H1 (cell line): ENCODE results near the gene STK32C. TPM values are rescaled to one million over a fixed set of nuclear protein-coding genes. Genes with fewer than 3 reads are reported as not detected.

Source experiments
- CTCF ChIA-PET: fragments of 300-600 bp; sonication (Branson Sonifier 250); formaldehyde crosslinking; loops from one replicate; lab custom pipeline; 2021; ENCODE audit not compliant: partially characterized antibody; lab: Charles Lee
- POLR2A ChIA-PET: fragments of 300-600 bp; sonication (Branson Sonifier 250); formaldehyde crosslinking; loops from one replicate; lab custom pipeline; 2021; ENCODE audit warnings: inconsistent platforms; ENCODE audit not compliant: partially characterized antibody; lab: Charles Lee
- DNase-seq, 2 experiments: peaks; one replicate each; pipeline versions ENCODE4 v3.0.0 to v3.0.0-alpha.2; 2010 to 2022; ENCODE audit warnings: low spot score in 2 of 2, low read depth in 1 of 2, mixed read lengths in 1 of 2
- FAIRE-seq: peaks from 2 replicates; lab custom pipeline; 2011; peaks lifted over from hg19 to GRCh38; lab: Jason Lieb, UNC
- H2AFZ ChIP-seq: 2 replicates; pipeline ENCODE4 v1.8.1; 2012; ENCODE audit warnings: low read length, inconsistent platforms
- H2AK5ac ChIP-seq: 2 replicates; pipeline ENCODE4 v1.6.1; 2013; ENCODE audit warnings: low read depth, low read length
- H2BK120ac ChIP-seq: replicated peaks from 2 replicates; pipeline ENCODE3; 2013; ENCODE audit warnings: low read depth, low read length, inconsistent platforms
- H2BK12ac ChIP-seq: 2 replicates; pipeline ENCODE4 v1.6.1; 2013; ENCODE audit warnings: low read depth, low read length
- H2BK15ac ChIP-seq: 2 replicates; pipeline ENCODE4 v1.6.1; 2013; ENCODE audit warnings: low read length
- H2BK20ac ChIP-seq: 2 replicates; pipeline ENCODE4 v1.6.1; 2013; ENCODE audit warnings: low read length
- H2BK5ac ChIP-seq: 2 replicates; pipeline ENCODE4 v1.6.1; 2013; ENCODE audit warnings: low read depth, low read length
- H3K14ac ChIP-seq: 2 replicates; pipeline ENCODE4 v1.6.1; 2013; ENCODE audit warnings: inconsistent platforms; ENCODE audit not compliant: insufficient read length
- H3K18ac ChIP-seq: 2 replicates; pipeline ENCODE4 v1.6.1; 2013; ENCODE audit warnings: low read length; ENCODE audit errors: extremely low read depth
- H3K23ac ChIP-seq: 2 replicates; pipeline ENCODE4 v1.6.1; 2013; ENCODE audit warnings: inconsistent platforms; ENCODE audit not compliant: insufficient read length
- H3K23me2 ChIP-seq: 2 replicates; pipeline ENCODE4 v1.6.1; 2013; ENCODE audit warnings: low read depth, low read length
- H3K27ac ChIP-seq: 2 replicates; pipeline ENCODE4 v1.6.1; 2011; ENCODE audit warnings: low read depth, low read length, inconsistent platforms
- H3K27me3 ChIP-seq, 4 experiments: replicated peaks in 1 of 4; 1 replicate in 1 of 4; 2 replicates in 3 of 4; pipeline versions ENCODE4 v1.6.1 to v1.8.1; 2011 to 2013; ENCODE audit warnings: low read length in 3 of 4, mild to moderate bottlenecking in 3 of 4, inconsistent platforms in 2 of 4, mixed read lengths in 2 of 4, moderate library complexity in 1 of 4; ENCODE audit not compliant: control insufficient read depth in 3 of 4, insufficient read depth in 3 of 4; ENCODE audit errors: extremely low read depth in 1 of 4
- H3K36me3 ChIP-seq, 4 experiments: 2 replicates each; pipeline versions ENCODE4 v1.6.1 to v1.8.1; 2011 to 2013; ENCODE audit warnings: mild to moderate bottlenecking in 4 of 4, low read length in 3 of 4, moderate library complexity in 2 of 4, control low read depth in 1 of 4, inconsistent platforms in 1 of 4; ENCODE audit not compliant: insufficient read depth in 4 of 4, control insufficient read depth in 2 of 4
- H3K4ac ChIP-seq: replicated peaks from 2 replicates; pipeline ENCODE3; 2013; ENCODE audit warnings: low read length, low read depth, mixed read lengths, inconsistent platforms; ENCODE audit not compliant: insufficient read length
- H3K4me1 ChIP-seq, 4 experiments: replicated peaks in 1 of 4; 1 replicate in 1 of 4; 2 replicates in 3 of 4; pipeline versions ENCODE4 v1.6.1 to v1.8.1; 2011 to 2013; ENCODE audit warnings: low read length in 3 of 4, inconsistent platforms in 2 of 4, mixed read lengths in 1 of 4; ENCODE audit not compliant: insufficient read depth in 4 of 4, control insufficient read depth in 3 of 4
- H3K4me2 ChIP-seq, 2 experiments: 2 replicates each; pipeline versions ENCODE4 v1.6.1 to v1.8.1; 2011 to 2013; ENCODE audit warnings: low read depth in 2 of 2, low read length in 2 of 2, control low read depth in 1 of 2, inconsistent platforms in 1 of 2, mild to moderate bottlenecking in 1 of 2; ENCODE audit not compliant: insufficient read depth in 1 of 2
- H3K4me3 ChIP-seq, 4 experiments: fragments of 200-600, 300-600 bp in 1 of 4; sonication (generic), shearing (Covaris generic), sonication (Bioruptor Twin) in 1 of 4; 2 replicates each; pipeline versions ENCODE4 v1.5.1 to v1.8.1; 2011 to 2016; ENCODE audit warnings: low read length in 4 of 4, low read depth in 3 of 4, control low read depth in 2 of 4, inconsistent platforms in 2 of 4, mild to moderate bottlenecking in 2 of 4, mixed read lengths in 1 of 4, moderate library complexity in 1 of 4; ENCODE audit not compliant: insufficient read depth in 2 of 4; ENCODE audit errors: extremely low read depth in 1 of 4
- H3K56ac ChIP-seq: replicated peaks from 2 replicates; pipeline ENCODE3; 2013; ENCODE audit warnings: low read depth, mild to moderate bottlenecking, mixed read lengths, low read length, inconsistent platforms; ENCODE audit not compliant: insufficient read length
- H3K79me1 ChIP-seq: 2 replicates; pipeline ENCODE4 v1.6.1; 2013; ENCODE audit warnings: low read depth, low read length, control low read depth
- H3K79me2 ChIP-seq, 2 experiments: 2 replicates each; pipeline versions ENCODE4 v1.6.1 to v1.8.1; 2012 to 2013; ENCODE audit warnings: low read length in 2 of 2, mild to moderate bottlenecking in 2 of 2, inconsistent platforms in 1 of 2; ENCODE audit not compliant: insufficient read depth in 2 of 2, control insufficient read depth in 1 of 2
- H3K9ac ChIP-seq, 4 experiments: replicated peaks in 1 of 4; 1 replicate in 1 of 4; 2 replicates in 3 of 4; pipeline versions ENCODE4 v1.6.1 to v1.8.1; 2011 to 2013; ENCODE audit warnings: low read depth in 3 of 4, low read length in 3 of 4, control low read depth in 2 of 4, mild to moderate bottlenecking in 2 of 4, moderate library complexity in 2 of 4, inconsistent platforms in 1 of 4; ENCODE audit errors: extremely low read depth in 1 of 4
- H3K9me3 ChIP-seq, 2 experiments: 2 replicates each; pipeline versions ENCODE4 v1.6.1 to v1.8.1; 2012 to 2013; ENCODE audit warnings: mild to moderate bottlenecking in 2 of 2, moderate library complexity in 2 of 2, control low read depth in 1 of 2, inconsistent platforms in 1 of 2, low read depth in 1 of 2, low read length in 1 of 2, mixed read lengths in 1 of 2; ENCODE audit not compliant: insufficient read depth in 2 of 2
- H4K20me1 ChIP-seq, 2 experiments: replicated peaks in 1 of 2; 2 replicates each; pipeline versions ENCODE3 to v1.8.1; 2011 to 2013; ENCODE audit warnings: inconsistent platforms in 2 of 2, low read length in 2 of 2, mild to moderate bottlenecking in 1 of 2; ENCODE audit not compliant: insufficient read depth in 2 of 2, control insufficient read depth in 1 of 2
- H4K5ac ChIP-seq: 2 replicates; pipeline ENCODE4 v1.6.1; 2013; ENCODE audit warnings: low read length, low read depth, mixed read lengths, inconsistent platforms; ENCODE audit not compliant: insufficient read length
- H4K8ac ChIP-seq: 2 replicates; pipeline ENCODE4 v1.8.0; 2013; ENCODE audit warnings: mild to moderate bottlenecking, moderate library complexity, low read length, inconsistent platforms; ENCODE audit not compliant: insufficient read depth; ENCODE audit errors: extremely low read depth
- H4K91ac ChIP-seq: replicated peaks from 2 replicates; pipeline ENCODE3; 2013; ENCODE audit warnings: low read length, mixed read lengths, inconsistent platforms; ENCODE audit not compliant: insufficient read length
- RBBP5 ChIP-seq: IDR thresholded peaks from 2 replicates; pipeline ENCODE4 v1.7.1; 2012; ENCODE audit warnings: low read depth, mild to moderate bottlenecking, inconsistent platforms, low read length, moderate library complexity, borderline replicate concordance
- SP4 ChIP-seq: IDR thresholded peaks from 2 replicates; pipeline ENCODE4 v1.6.1; 2012; ENCODE audit warnings: low read length, inconsistent platforms
- SUZ12 ChIP-seq: fragments of 200-600 bp; sonication (generic); IDR thresholded peaks from 2 replicates; pipeline ENCODE4 v1.6.1; 2012; ENCODE audit warnings: mild to moderate bottlenecking, inconsistent platforms, low read length, moderate library complexity, mixed read lengths
- WGBS, 2 experiments: shearing (Covaris generic) in 1 of 2; methylation state at CpG; one replicate each; pipeline versions ENCODE4 v1.1.6 to v1.1.7; 2013 to 2015; ENCODE audit warnings: low lambda C conversion rate in 2 of 2, mixed read lengths in 2 of 2, inconsistent platforms in 1 of 2, low coverage in 1 of 2, missing lambda C conversion rate in 1 of 2; ENCODE audit not compliant: insufficient replicate concordance in 2 of 2, insufficient coverage in 1 of 2, insufficient read length in 1 of 2; ENCODE audit errors: extremely low coverage in 1 of 2, missing lambda C conversion rate in 1 of 2; 5-methylcytosine and 5-hydroxymethylcytosine counted together
- polyA plus RNA-seq, 7 experiments: library from polyadenylated mRNA; depleted of rRNA in 3 of 7; stranded (reverse) in 5 of 7; unstranded in 2 of 7; fragments of >200 nt in 5 of 7; fragments of 200-250 nt in 2 of 7; gene quantifications; 1 replicate in 5 of 7; 2 replicates in 1 of 7; 4 replicates in 1 of 7; pipeline versions ENCODE4 v1.2.1 to v1.2.3, GENCODE V29; 2011 to 2013; ENCODE audit warnings: missing spikeins in 2 of 7, mixed read lengths in 2 of 7
- total RNA-seq: library from RNA; stranded (reverse); fragmentation: NEBNext Ultra II Directional; extraction: Animal tissue kit (Norgen Biotek cat#: 25700); gene quantifications from 2 replicates; pipeline ENCODE4 v1.2.1, GENCODE V29; 2021

Gene STK32C
- total and polyA plus RNA-seq, 2 of the 8 experiments (the other 6 are each of a cell fraction or from before 2014, with no cell fraction given) = 10.6 to 15.6 TPM

DNA sequence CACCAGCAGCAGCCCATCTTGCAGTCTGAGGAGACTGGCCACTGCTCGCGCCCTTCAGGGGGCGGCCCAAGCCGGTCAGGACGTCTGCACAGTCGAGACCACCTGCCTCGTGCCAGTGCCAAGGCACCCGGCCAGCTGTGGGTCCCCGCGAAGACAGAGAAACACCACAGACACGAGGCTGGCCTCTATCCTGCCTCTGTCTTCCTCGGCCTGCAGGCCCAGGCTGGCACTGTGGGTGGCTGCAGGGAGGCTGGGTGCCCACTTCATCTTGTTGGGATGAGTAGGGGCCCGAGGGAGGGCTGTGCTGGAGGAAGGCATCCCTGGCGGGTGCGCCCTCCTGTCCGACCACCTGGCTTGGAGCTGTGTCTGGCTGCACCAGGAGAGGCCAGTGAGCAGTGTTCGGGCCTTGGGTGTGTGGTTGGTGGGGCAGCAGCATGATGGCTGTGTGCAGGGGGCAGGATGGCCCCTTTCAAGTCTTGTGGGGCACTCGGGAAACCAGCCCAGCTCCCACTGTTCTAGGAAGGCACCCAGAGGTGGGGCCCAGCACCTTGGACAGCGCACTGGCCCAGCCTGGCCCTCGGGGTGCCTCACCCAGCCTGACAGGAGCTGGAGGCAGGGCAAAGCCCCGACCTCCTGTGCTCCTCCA lies 113.7 kb downstream of the STK32C start:
- DNase-seq = no peak
- TF ChIP-seq RBBP5 (no peak), SP4 (no peak), SUZ12 (no peak)
- Histone ChIP-seq H4K5ac (no peak overlapping the region), H3K4me2 (no peak overlapping the region), H3K27me3 (peaks cover 0 to 4% (median under 1%) of the 10 kb centered on the region in 4 experiments; a peak in 2 of 7 replicates), H3K9ac (no peak overlapping the region), H4K20me1 (peaks cover 0 to 15% of the 10 kb centered on the region in 2 experiments), H3K4ac (no peak overlapping the region), H3K9me3 (no peaks in the 10 kb centered on the region), H2BK15ac (no peak overlapping the region), H3K27ac (no peak overlapping the region), H3K36me3 (no peaks in the 10 kb centered on the region; a peak in 2 of 8 replicates), H2BK12ac (no peak overlapping the region), H3K56ac (no peak overlapping the region), H3K14ac (no peak overlapping the region), H3K18ac (no peak overlapping the region), H3K23me2 (no peaks in the 10 kb centered on the region), H2BK5ac (no peak overlapping the region), H4K91ac (no peak overlapping the region), H3K23ac (no peak overlapping the region), H4K8ac (no peak overlapping the region), H2BK20ac (no peak overlapping the region), H3K79me1 (no peaks in the 10 kb centered on the region), H3K4me3 (no peak overlapping the region), H2AFZ (no peak overlapping the region), H2BK120ac (no peak overlapping the region), H3K79me2 (no peaks in the 10 kb centered on the region), H3K4me1 (no peaks in the 10 kb centered on the region), H2AK5ac (no peak overlapping the region)
- WGBS, 2 experiments = 89% methylated on average over 20 of the region's 21 CpGs; no CpG with 5 or more reads in 1 of the 2 experiments
- POLR2A ChIA-PET = interaction anchor here (0.6 kb wide), 1 partner anchor 82 kb away, joined by 4 read pairs; no protein-coding TSS in a partner anchor
- FAIRE-seq = no peak
- CTCF ChIA-PET = interaction anchor here (1.1 to 3.9 kb wide), 3 partner anchors 10 to 167 kb away, joined by 3 to 12 read pairs (median 3); no protein-coding TSS in a partner anchor
